D341Med (cell line): Measurements from ENCODE around the gene KDM4C.

ENCODE experiments used
- DNase-seq: peaks from one replicate; pipeline ENCODE4 v3.0.0; 2012; ENCODE audit warnings: low spot score

The KDM4C gene

GRCh38 chr9:7143645-7144200 is 385.9 kb downstream of the KDM4C start:
- DNase-seq, result no peak

GRCh38 chr9:7144265-7145046 is 386.7 kb downstream of the KDM4C start:
- no peak for DNase-seq

GRCh38 chr9:7145361-7146069 is 387.7 kb downstream of the KDM4C start:
- DNase-seq, result no peak

GRCh38 chr9:7146582-7146981 is 388.8 kb downstream of the KDM4C start:
- no peak for DNase-seq

- DNase-seq, result no peak
Measured at GRCh38 chr9:7147121-7148090, 389.6 kb downstream of the KDM4C start.

- no peak for DNase-seq
Measured at GRCh38 chr9:7148243-7148765, 390.5 kb downstream of the KDM4C start.

GRCh38 chr9:7149258-7149657 is 391.5 kb downstream of the KDM4C start:
- no peak for DNase-seq

- no peak for DNase-seq
Measured at GRCh38 chr9:7150153-7150890, 392.5 kb downstream of the KDM4C start.

- DNase-seq, result no peak
Measured at GRCh38 chr9:7153134-7153533, 395.4 kb downstream of the KDM4C start.

GRCh38 chr9:7153566-7153965 is 395.8 kb downstream of the KDM4C start:
- DNase-seq, result no peak

- no peak for DNase-seq
Measured at GRCh38 chr9:7154003-7154619, 396.3 kb downstream of the KDM4C start.

- DNase-seq, result no peak
Measured at GRCh38 chr9:7154650-7155049, 396.9 kb downstream of the KDM4C start.

GRCh38 chr9:7161469-7161868 is 403.7 kb downstream of the KDM4C start:
- DNase-seq, result no peak

GRCh38 chr9:7163932-7164331 is 406.2 kb downstream of the KDM4C start:
- no peak for DNase-seq

- no peak for DNase-seq
Measured at GRCh38 chr9:7164440-7165330, 406.9 kb downstream of the KDM4C start.

- DNase-seq, result no peak
Measured at GRCh38 chr9:7165331-7165975, 407.7 kb downstream of the KDM4C start.

- no peak for DNase-seq
Measured at GRCh38 chr9:7166074-7166473, 408.3 kb downstream of the KDM4C start.

GRCh38 chr9:7169717-7170389 is 412.1 kb downstream of the KDM4C start:
- DNase-seq, result no peak
